Skeletal muscle tissue (tissue), 4 donors: ENCODE data around the gene ZCCHC8. TPM values are rescaled to one million over a fixed set of nuclear protein-coding genes. Genes with fewer than 3 reads are reported as not detected.
A peak's percentile ranks its signal among the peaks of the same experiment; 100 is the strongest.

ENCODE experiments used
- H3K27ac ChIP-seq: one replicate; pipeline ENCODE4 v1.7.0; 2013; ENCODE audit warnings: mild to moderate bottlenecking, low read depth, low read length, inconsistent platforms
- H3K27me3 ChIP-seq, 3 donors: one replicate each; pipeline ENCODE4 v1.7.0; 2013; ENCODE audit warnings: low read length in 3 of 3; ENCODE audit not compliant: control insufficient read depth in 3 of 3, insufficient read depth in 3 of 3
- H3K36me3 ChIP-seq, 3 donors: one replicate each; pipeline ENCODE4 v1.7.0; 2013; ENCODE audit warnings: low read length in 3 of 3; ENCODE audit not compliant: control insufficient read depth in 3 of 3, insufficient read depth in 3 of 3
- H3K4me1 ChIP-seq, 3 donors: one replicate each; pipeline ENCODE4 v1.7.0; 2013; ENCODE audit warnings: low read length in 3 of 3, mild to moderate bottlenecking in 3 of 3; ENCODE audit not compliant: control insufficient read depth in 3 of 3, insufficient read depth in 3 of 3
- H3K4me3 ChIP-seq, 3 donors: one replicate each; pipeline ENCODE4 v1.7.0; 2013; ENCODE audit warnings: low read length in 3 of 3
- H3K9ac ChIP-seq, 3 donors: one replicate each; pipeline ENCODE4 v1.7.0; 2013; ENCODE audit warnings: low read length in 3 of 3, mild to moderate bottlenecking in 3 of 3, moderate library complexity in 2 of 3, low read depth in 1 of 3
- H3K9me3 ChIP-seq, 3 donors: one replicate each; pipeline ENCODE4 v1.7.0; 2013; ENCODE audit warnings: low read length in 3 of 3; ENCODE audit not compliant: control insufficient read depth in 3 of 3
- total RNA-seq: library from RNA; depleted of rRNA; stranded (reverse); fragments of >200 nt; gene quantifications from one replicate; pipeline ENCODE4 v1.2.3, GENCODE V29; 2014
- donor health status: Osteomylitis.

Gene ZCCHC8
- total RNA-seq, result 23.5 TPM

- Histone ChIP-seq H3K9ac (peak within 1 kb of the TSS; percentile 92 to 100 (median 99)), H3K27me3 (no peaks in the 10 kb centered on the region), H3K36me3 (peaks cover 23 to 33% (median 25%) of the 10 kb centered on the region in 3 donors), H3K4me3 (peak within 1 kb of the TSS; percentile 84 to 96 (median 96)), H3K27ac (peak within 1 kb of the TSS; percentile 99), H3K4me1 (peaks cover 12 to 15% (median 14%) of the 10 kb centered on the region in 3 donors), H3K9me3 (no peaks in the 10 kb centered on the region)
Observed at GRCh38 chr12:122500685-122501488, at the start of gene ZCCHC8. Gene ZCCHC8, minus strand, starts transcription at chr12:122500932. Its CDS starts 92 bp downstream, at chr12:122500840.

- no peak overlapping the region for H3K4me3 ChIP-seq
- no peak overlapping the region for H3K9ac ChIP-seq
- H3K9me3 ChIP-seq, result no peaks in the 10 kb centered on the region
- H3K36me3 ChIP-seq, result peaks cover 0 to 15% (median 3%) of the 10 kb centered on the region in 3 donors
- no peak overlapping the region for H3K27ac ChIP-seq
- no peaks in the 10 kb centered on the region for H3K4me1 ChIP-seq
- no peaks in the 10 kb centered on the region for H3K27me3 ChIP-seq
Observed at GRCh38 chr12:122547330-122547729, 46.6 kb upstream of the ZCCHC8 start.

GRCh38 chr12:122545855-122546254, 45.1 kb upstream of the ZCCHC8 start:
- Histone ChIP-seq H3K27ac (no peak overlapping the region), H3K4me1 (no peaks in the 10 kb centered on the region), H3K9me3 (no peaks in the 10 kb centered on the region), H3K36me3 (peaks cover 0 to 10% (median 0%) of the 10 kb centered on the region in 3 donors), H3K27me3 (no peaks in the 10 kb centered on the region), H3K9ac (no peak overlapping the region), H3K4me3 (no peak overlapping the region)

GRCh38 chr12:122544537-122544936, 43.8 kb upstream of the ZCCHC8 start:
- Histone ChIP-seq H3K9ac (no peak overlapping the region), H3K4me1 (no peaks in the 10 kb centered on the region), H3K9me3 (no peaks in the 10 kb centered on the region), H3K27me3 (no peaks in the 10 kb centered on the region), H3K4me3 (no peak overlapping the region), H3K27ac (no peak overlapping the region), H3K36me3 (peaks cover 0 to 6% (median 0%) of the 10 kb centered on the region in 3 donors)

GRCh38 chr12:122538496-122538895, 37.8 kb upstream of the ZCCHC8 start:
- H3K4me1 ChIP-seq, result no peaks in the 10 kb centered on the region
- no peaks in the 10 kb centered on the region for H3K27me3 ChIP-seq
- no peak overlapping the region for H3K27ac ChIP-seq
- no peak overlapping the region for H3K9ac ChIP-seq
- no peak overlapping the region for H3K4me3 ChIP-seq
- no peaks in the 10 kb centered on the region for H3K9me3 ChIP-seq
- peaks cover 0 to 2% (median 1%) of the 10 kb centered on the region in 3 donors for H3K36me3 ChIP-seq

- Histone ChIP-seq H3K36me3 (peaks cover 0 to 2% (median 1%) of the 10 kb centered on the region in 3 donors), H3K4me3 (no peak overlapping the region), H3K27me3 (no peaks in the 10 kb centered on the region), H3K27ac (no peak overlapping the region), H3K9ac (no peak overlapping the region), H3K4me1 (no peaks in the 10 kb centered on the region), H3K9me3 (no peaks in the 10 kb centered on the region)
Observed at GRCh38 chr12:122537021-122537420, 36.3 kb upstream of the ZCCHC8 start.

- Histone ChIP-seq H3K4me1 (no peaks in the 10 kb centered on the region), H3K4me3 (no peak overlapping the region), H3K27ac (no peak overlapping the region), H3K36me3 (peaks cover 0 to 2% (median 1%) of the 10 kb centered on the region in 3 donors), H3K27me3 (no peaks in the 10 kb centered on the region), H3K9me3 (no peaks in the 10 kb centered on the region), H3K9ac (no peak overlapping the region)
Observed at GRCh38 chr12:122533856-122534255, 33.1 kb upstream of the ZCCHC8 start.

- no peak overlapping the region for H3K9ac ChIP-seq
- no peak overlapping the region for H3K4me3 ChIP-seq
- no peaks in the 10 kb centered on the region for H3K9me3 ChIP-seq
- no peaks in the 10 kb centered on the region for H3K27me3 ChIP-seq
- H3K4me1 ChIP-seq, result peaks cover 18 to 21% (median 20%) of the 10 kb centered on the region in 3 donors
- no peak overlapping the region for H3K27ac ChIP-seq
- no peaks in the 10 kb centered on the region for H3K36me3 ChIP-seq
Observed at GRCh38 chr12:122528992-122529391, 28.3 kb upstream of the ZCCHC8 start.

GRCh38 chr12:122528582-122528981, 27.9 kb upstream of the ZCCHC8 start:
- H3K4me3 ChIP-seq, result no peak overlapping the region

GRCh38 chr12:122527478-122527944, 26.8 kb upstream of the ZCCHC8 start:
- no peaks in the 10 kb centered on the region for H3K36me3 ChIP-seq
- H3K9me3 ChIP-seq, result no peaks in the 10 kb centered on the region
- H3K4me3 ChIP-seq, result peak overlapping the region; percentile 86 to 91 (median 87)
- peaks cover 29 to 32% (median 31%) of the 10 kb centered on the region in 3 donors for H3K4me1 ChIP-seq
- H3K27me3 ChIP-seq, result no peaks in the 10 kb centered on the region
- peak overlapping the region; percentile 36 to 80 (median 65) for H3K9ac ChIP-seq
- peak overlapping the region; percentile 99 for H3K27ac ChIP-seq

More at GRCh38 chr12:122528582-122528981, 27.9 kb upstream of the ZCCHC8 start:
- Histone ChIP-seq H3K4me1 (peaks cover 22 to 25% (median 24%) of the 10 kb centered on the region in 3 donors), H3K27me3 (no peaks in the 10 kb centered on the region), H3K36me3 (no peaks in the 10 kb centered on the region), H3K27ac (no peak overlapping the region), H3K9ac (no peak overlapping the region), H3K9me3 (no peaks in the 10 kb centered on the region)
